ENCODE measurements around the gene SMOC1. TPM values are rescaled to one million over a fixed set of nuclear protein-coding genes. Genes with fewer than 3 reads are reported as not detected.

Gene SMOC1
- total RNA-seq, 1 donor from 2014 or later: 89.3 TPM

DNA sequence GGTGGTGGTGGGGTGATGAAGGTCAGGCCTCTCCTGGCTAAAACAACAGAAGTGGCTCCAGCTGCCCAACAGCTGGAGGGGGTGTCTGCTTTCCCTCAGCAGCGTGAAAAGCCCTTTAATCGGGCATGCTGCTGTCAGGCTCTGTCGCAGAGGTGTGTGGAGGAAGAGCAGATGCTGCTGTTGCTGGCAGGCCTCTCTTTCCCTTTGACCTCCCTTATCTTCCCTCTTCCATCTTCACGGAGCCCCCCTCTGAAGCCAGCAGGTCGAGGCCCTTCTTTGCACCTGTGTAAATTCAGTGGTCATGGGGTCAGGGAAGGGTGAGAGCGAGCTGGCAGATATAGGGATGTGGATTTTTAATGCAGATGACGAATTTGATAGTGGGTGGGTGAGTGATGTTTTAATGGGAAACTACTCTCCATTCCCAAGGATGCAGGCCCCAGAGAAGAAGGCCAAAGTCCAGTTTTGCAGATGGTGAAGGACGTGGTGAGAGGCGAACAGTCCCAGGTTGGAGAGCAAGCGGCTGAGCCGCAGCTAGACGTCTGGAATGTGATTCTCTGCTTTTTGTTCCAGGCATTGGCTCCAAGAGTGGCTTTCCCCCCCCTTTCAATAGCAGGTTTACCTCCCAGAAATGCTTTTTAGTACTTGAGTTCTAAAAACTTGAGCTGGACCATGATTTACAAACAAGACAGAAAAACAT lies 64.0 kb downstream of the SMOC1 start:
- Histone ChIP-seq H3K79me2 (ENCODE audit: low read depth) (peaks cover 100% of the 10 kb centered on the region), H3K36me3 (peaks cover 24% of the 10 kb centered on the region), H4K20me1 (ENCODE audit: low read depth) (peaks cover 71% of the 10 kb centered on the region), H3K4me2 (peak overlapping the region; percentile 31), H3K9ac (no peak overlapping the region), H3K27ac (peak overlapping the region; percentile 39), H3F3A (ENCODE audit: low read depth) (peaks cover 5% of the 10 kb centered on the region), H3K27me3 (no peaks in the 10 kb centered on the region), H3K4me1 (peaks cover 65% of the 10 kb centered on the region), H3K9me3 (ENCODE audit: low read depth) (peaks cover 16% of the 10 kb centered on the region), H3K4me3 (no peak overlapping the region), H2AFZ (replicated peaks) (no peak overlapping the region)
- no peak overlapping the region for H3K4me3 Mint-ChIP-seq
- H3K9me3 Mint-ChIP-seq: peaks cover 21% of the 10 kb centered on the region
- H3K27ac Mint-ChIP-seq: no peak overlapping the region
- peaks cover 11% of the 10 kb centered on the region for H3K36me3 Mint-ChIP-seq
- H3K4me1 Mint-ChIP-seq: peaks cover 32% of the 10 kb centered on the region
- peaks cover 9% of the 10 kb centered on the region for H3K27me3 Mint-ChIP-seq (ENCODE audit: insufficient read depth, low read depth)
- no peak for TF ChIP-seq EZH2phosphoT487 (IDR thresholded peaks at IDR 0.05)
- no peak for TF ChIP-seq EZH2 (IDR thresholded peaks at IDR 0.05)
- TF ChIP-seq, protein P1, sequence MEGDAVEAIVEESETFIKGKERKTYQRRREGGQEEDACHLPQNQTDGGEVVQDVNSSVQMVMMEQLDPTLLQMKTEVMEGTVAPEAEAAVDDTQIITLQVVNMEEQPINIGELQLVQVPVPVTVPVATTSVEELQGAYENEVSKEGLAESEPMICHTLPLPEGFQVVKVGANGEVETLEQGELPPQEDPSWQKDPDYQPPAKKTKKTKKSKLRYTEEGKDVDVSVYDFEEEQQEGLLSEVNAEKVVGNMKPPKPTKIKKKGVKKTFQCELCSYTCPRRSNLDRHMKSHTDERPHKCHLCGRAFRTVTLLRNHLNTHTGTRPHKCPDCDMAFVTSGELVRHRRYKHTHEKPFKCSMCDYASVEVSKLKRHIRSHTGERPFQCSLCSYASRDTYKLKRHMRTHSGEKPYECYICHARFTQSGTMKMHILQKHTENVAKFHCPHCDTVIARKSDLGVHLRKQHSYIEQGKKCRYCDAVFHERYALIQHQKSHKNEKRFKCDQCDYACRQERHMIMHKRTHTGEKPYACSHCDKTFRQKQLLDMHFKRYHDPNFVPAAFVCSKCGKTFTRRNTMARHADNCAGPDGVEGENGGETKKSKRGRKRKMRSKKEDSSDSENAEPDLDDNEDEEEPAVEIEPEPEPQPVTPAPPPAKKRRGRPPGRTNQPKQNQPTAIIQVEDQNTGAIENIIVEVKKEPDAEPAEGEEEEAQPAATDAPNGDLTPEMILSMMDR (IDR thresholded peaks at IDR 0.05): no peak
- DNase-seq (ENCODE audit: low spot score): peak; percentile 31

DNA sequence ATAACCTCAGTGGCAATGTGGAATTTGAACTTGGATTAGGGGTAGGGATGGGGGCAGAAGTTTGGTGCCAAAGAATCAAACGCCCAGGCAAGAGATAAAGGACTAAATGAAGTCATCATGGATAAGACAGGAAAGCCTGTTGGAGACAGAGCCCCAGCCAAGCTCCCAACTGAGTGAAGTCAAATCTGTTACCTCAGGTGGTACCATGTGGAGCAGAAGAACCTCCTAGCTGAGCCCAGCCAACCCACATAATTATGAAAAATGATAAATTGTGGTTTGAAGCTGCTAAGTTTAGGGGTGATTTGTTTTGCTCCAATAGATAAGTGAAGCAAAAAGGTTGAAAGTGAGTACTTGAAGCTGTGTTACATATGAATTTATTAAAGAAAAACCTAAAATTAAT lies 66.1 kb downstream of the SMOC1 start:
- Mint-ChIP-seq H3K9me3 (peaks cover 22% of the 10 kb centered on the region), H3K4me3 (no peak overlapping the region), H3K27me3 (ENCODE audit: insufficient read depth, low read depth) (peaks cover 9% of the 10 kb centered on the region), H3K27ac (no peak overlapping the region), H3K4me1 (peaks cover 39% of the 10 kb centered on the region), H3K36me3 (peaks cover 11% of the 10 kb centered on the region)
- H3K27me3 ChIP-seq: no peaks in the 10 kb centered on the region
- H3K4me3 ChIP-seq: no peak overlapping the region
- H3K4me2 ChIP-seq: no peak overlapping the region
- no peak for DNase-seq (ENCODE audit: low spot score)
- H2AFZ ChIP-seq (replicated peaks): no peak overlapping the region
- peaks cover 47% of the 10 kb centered on the region for H3K4me1 ChIP-seq
- peaks cover 24% of the 10 kb centered on the region for H3K36me3 ChIP-seq
- H3K9ac ChIP-seq: no peak overlapping the region
- no peak overlapping the region for H3K27ac ChIP-seq
- H3F3A ChIP-seq (ENCODE audit: low read depth): peaks cover 5% of the 10 kb centered on the region
- H3K79me2 ChIP-seq (ENCODE audit: low read depth): peaks cover 100% of the 10 kb centered on the region
- H3K9me3 ChIP-seq (ENCODE audit: low read depth): peaks cover 16% of the 10 kb centered on the region
- TF ChIP-seq EZH2phosphoT487 (IDR thresholded peaks at IDR 0.05) (no peak), EZH2 (IDR thresholded peaks at IDR 0.05) (no peak)
- TF ChIP-seq, protein P1 (IDR thresholded peaks at IDR 0.05): no peak
- peaks cover 73% of the 10 kb centered on the region for H4K20me1 ChIP-seq (ENCODE audit: low read depth)

DNA sequence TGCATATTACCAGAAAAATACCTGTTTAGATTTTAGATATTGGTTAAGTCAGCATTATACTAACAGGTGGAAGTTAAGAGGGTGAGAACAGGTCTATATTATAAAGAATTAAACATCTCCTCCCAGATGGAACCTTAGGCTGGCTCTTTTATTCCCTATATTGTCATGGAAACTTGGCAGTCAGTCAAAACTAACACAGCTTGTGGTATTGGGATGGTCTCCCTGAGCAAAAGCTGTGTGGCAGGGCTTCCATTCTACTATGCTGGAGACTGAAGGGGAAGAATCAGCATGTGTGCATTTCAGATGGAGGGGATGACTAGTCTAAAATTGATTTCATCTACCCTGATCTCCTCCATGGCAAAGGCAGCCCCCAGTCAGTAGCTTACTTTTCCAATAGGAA lies 66.7 kb downstream of the SMOC1 start:
- peaks cover 25% of the 10 kb centered on the region for H3K9me3 Mint-ChIP-seq
- Histone ChIP-seq H3K4me2 (no peak overlapping the region), H3K9me3 (ENCODE audit: low read depth) (peaks cover 16% of the 10 kb centered on the region), H2AFZ (replicated peaks) (no peak overlapping the region), H3K27me3 (no peaks in the 10 kb centered on the region), H3K79me2 (ENCODE audit: low read depth) (peaks cover 100% of the 10 kb centered on the region), H3K36me3 (peaks cover 24% of the 10 kb centered on the region), H3F3A (ENCODE audit: low read depth) (peaks cover 5% of the 10 kb centered on the region), H3K4me3 (no peak overlapping the region), H3K9ac (no peak overlapping the region), H4K20me1 (ENCODE audit: low read depth) (peaks cover 73% of the 10 kb centered on the region), H3K4me1 (peaks cover 42% of the 10 kb centered on the region), H3K27ac (no peak overlapping the region)
- no peak for TF ChIP-seq EZH2 (IDR thresholded peaks at IDR 0.05)
- TF ChIP-seq EZH2phosphoT487 (IDR thresholded peaks at IDR 0.05): no peak
- TF ChIP-seq, protein P1 (IDR thresholded peaks at IDR 0.05): no peak
- no peak for DNase-seq (ENCODE audit: low spot score)
- H3K36me3 Mint-ChIP-seq: peaks cover 11% of the 10 kb centered on the region
- no peak overlapping the region for H3K27ac Mint-ChIP-seq
- H3K27me3 Mint-ChIP-seq (ENCODE audit: insufficient read depth, low read depth): peaks cover 8% of the 10 kb centered on the region
- peaks cover 33% of the 10 kb centered on the region for H3K4me1 Mint-ChIP-seq
- no peak overlapping the region for H3K4me3 Mint-ChIP-seq
